Astrocyte of the spinal cord (primary cell): Measurements from ENCODE around the gene NECAB2.

ENCODE experiments used
- DNase-seq: peaks from one replicate; pipeline ENCODE4 v3.0.0; 2011; ENCODE audit warnings: low read depth, low spot score
- H3K4me3 ChIP-seq: 2 replicates; pipeline ENCODE4 v1.5.1; 2011; ENCODE audit warnings: low read depth, mild to moderate bottlenecking, low read length, moderate library complexity
- CTCF ChIP-seq: IDR thresholded peaks from 2 replicates; pipeline ENCODE4 v1.5.1; 2012; ENCODE audit warnings: low read depth, mild to moderate bottlenecking, low read length, inconsistent platforms
- in situ Hi-C: cut with HindIII; loops from 2 replicates; pipeline ENCODE4 v1.10.0; 2017; ENCODE audit warnings: low sequenced_read_pairs

The NECAB2 gene

GRCh38 chr16:84042879-84043485, 74.9 kb downstream of the NECAB2 start:
- TF ChIP-seq CTCF = no peak
- no peak overlapping the region for H3K4me3 ChIP-seq
- no peak for DNase-seq
- in situ Hi-C loops = no loop called here

GRCh38 chr16:84043486-84044117, 75.6 kb downstream of the NECAB2 start:
- TF ChIP-seq CTCF = no peak
- in situ Hi-C loops = no loop called here

GRCh38 chr16:84044118-84044488, 76.1 kb downstream of the NECAB2 start:
- H3K4me3 ChIP-seq = no peak overlapping the region
- in situ Hi-C loops = no loop called here
- DNase-seq = no peak
- TF ChIP-seq CTCF = peak; percentile 44

More at GRCh38 chr16:84043486-84044117, 75.6 kb downstream of the NECAB2 start:
- H3K4me3 ChIP-seq = no peak overlapping the region
- no peak for DNase-seq

- in situ Hi-C loops = no loop called here
These were observed 77.2 kb downstream of the NECAB2 start for GRCh38 chr16:84045001-84045817.

GRCh38 chr16:84045818-84046470, 77.9 kb downstream of the NECAB2 start:
- no peak for DNase-seq
- in situ Hi-C loops = no loop called here
- TF ChIP-seq CTCF = no peak
- H3K4me3 ChIP-seq = no peak overlapping the region

More at GRCh38 chr16:84045001-84045817, 77.2 kb downstream of the NECAB2 start:
- DNase-seq = no peak
- no peak overlapping the region for H3K4me3 ChIP-seq
- TF ChIP-seq CTCF = no peak

- TF ChIP-seq CTCF = no peak
- in situ Hi-C loops = no loop called here
- DNase-seq = no peak
- H3K4me3 ChIP-seq = no peak overlapping the region
These were observed 79.2 kb downstream of the NECAB2 start for GRCh38 chr16:84047206-84047605.
